HEK293 (cell line): ENCODE results near the gene ERMP1.

Experiments used
- CTCF ChIP-seq: fragments of 450-650 bp; formaldehyde crosslinking; IDR thresholded peaks from 2 replicates; pipeline ENCODE4 v1.5.1; 2016; ENCODE audit warnings: missing biosample characterization, missing genetic modification characterization
- PBX3 ChIP-seq: sonication (generic); formaldehyde crosslinking; IDR thresholded peaks from 2 replicates; pipeline ENCODE4 v1.8.1; 2022; ENCODE audit warnings: mild to moderate bottlenecking, moderate library complexity, missing genetic modification reagents
- PRDM1 ChIP-seq: fragments of 450-650 bp; formaldehyde crosslinking; IDR thresholded peaks from 2 replicates; pipeline ENCODE4; 2016; ENCODE audit warnings: missing biosample characterization, missing genetic modification characterization
- SETDB1 ChIP-seq: IDR thresholded peaks from one replicate; pipeline ENCODE4 v1.6.1; 2017; ENCODE audit warnings: mild to moderate bottlenecking, low read length, moderate library complexity, mixed read lengths; ENCODE audit not compliant: insufficient read length
- ZBTB20 ChIP-seq: fragments of 450-650 bp; formaldehyde crosslinking; IDR thresholded peaks from 2 replicates; pipeline ENCODE4 v1.5.1; 2016; ENCODE audit warnings: missing biosample characterization, missing genetic modification characterization
- ZNF223 ChIP-seq: fragments of 450-650 bp; formaldehyde crosslinking; IDR thresholded peaks from 2 replicates; pipeline ENCODE4 v1.5.1; 2016; ENCODE audit warnings: missing biosample characterization, missing genetic modification characterization
- ZNF280C ChIP-seq: fragments of 450-650 bp; formaldehyde crosslinking; IDR thresholded peaks from 2 replicates; pipeline ENCODE4 v1.5.1; 2016; ENCODE audit warnings: missing biosample characterization, missing genetic modification characterization
- ZNF558 ChIP-seq: fragments of 450-650 bp; formaldehyde crosslinking; IDR thresholded peaks from 2 replicates; pipeline ENCODE4 v1.5.1; 2016; ENCODE audit warnings: missing biosample characterization, missing genetic modification characterization
- ZNF664 ChIP-seq: fragments of 450-650 bp; formaldehyde crosslinking; IDR thresholded peaks from 2 replicates; pipeline ENCODE4 v1.5.1; 2016; ENCODE audit warnings: missing biosample characterization, missing genetic modification characterization

GRCh38 chr9:5854063-5854790 lies 21.3 kb upstream of the ERMP1 start:
- TF ChIP-seq ZNF558 (tag by site-specific recombination) (no peak), PBX3 (CRISPR knock-in tag) (no peak), CTCF (tag by site-specific recombination) (no peak), ZNF223 (tag by site-specific recombination) (no peak), ZNF664 (tag by site-specific recombination) (no peak), ZNF280C (tag by site-specific recombination) (no peak), ZBTB20 (tag by site-specific recombination) (no peak), PRDM1 (tag by site-specific recombination) (no peak), SETDB1 (no peak)
